NCI-H82 (cell line): ENCODE measurements around the gene NFIA.
A peak's percentile ranks its signal among the peaks of the same experiment; 100 is the strongest.

Source experiments
- DNase-seq: peaks from one replicate; lab custom pipeline; 2025; lab: John Stamatoyannopoulos, UW

The NFIA gene

DNA sequence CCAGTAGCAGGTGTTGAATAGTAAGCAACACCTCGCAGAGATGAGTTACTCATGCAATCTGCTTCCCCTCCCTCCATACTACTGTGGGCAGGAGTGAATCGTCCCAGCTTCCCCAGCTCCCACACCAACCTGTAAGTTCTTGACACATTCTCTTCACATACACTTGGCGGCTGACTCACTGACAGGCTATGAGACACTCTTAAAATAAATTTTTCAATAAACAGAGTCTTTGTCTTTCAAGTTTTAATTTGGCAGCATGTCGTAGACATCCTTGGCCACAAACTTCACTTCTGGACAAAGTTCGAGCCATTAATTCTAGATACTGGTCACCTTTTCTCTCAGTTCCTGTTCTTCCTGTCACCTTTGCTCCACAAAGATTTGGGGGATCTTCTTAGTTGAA lies 351.9 kb downstream of the NFIA start:
- DNase-seq: no peak

DNA sequence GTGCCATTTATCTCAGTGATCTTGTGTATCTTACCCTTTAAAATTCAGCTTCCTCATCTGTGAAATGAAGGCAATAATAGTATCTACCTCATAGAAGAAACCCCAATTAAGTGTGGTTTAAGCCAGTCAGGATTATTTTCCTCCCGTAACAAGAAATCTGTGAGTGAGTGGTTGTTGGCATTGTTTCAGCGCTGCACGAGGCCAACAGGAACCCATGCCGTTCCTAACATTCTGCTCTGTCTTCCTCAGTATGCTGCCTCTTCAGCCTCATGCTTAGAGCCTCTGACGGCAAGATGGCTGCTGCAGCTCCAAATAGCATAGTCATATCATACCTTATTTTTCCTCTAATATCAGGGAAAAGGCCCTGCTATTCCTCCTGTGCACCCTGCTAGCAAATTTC lies 352.9 kb downstream of the NFIA start:
- no peak for DNase-seq

DNA sequence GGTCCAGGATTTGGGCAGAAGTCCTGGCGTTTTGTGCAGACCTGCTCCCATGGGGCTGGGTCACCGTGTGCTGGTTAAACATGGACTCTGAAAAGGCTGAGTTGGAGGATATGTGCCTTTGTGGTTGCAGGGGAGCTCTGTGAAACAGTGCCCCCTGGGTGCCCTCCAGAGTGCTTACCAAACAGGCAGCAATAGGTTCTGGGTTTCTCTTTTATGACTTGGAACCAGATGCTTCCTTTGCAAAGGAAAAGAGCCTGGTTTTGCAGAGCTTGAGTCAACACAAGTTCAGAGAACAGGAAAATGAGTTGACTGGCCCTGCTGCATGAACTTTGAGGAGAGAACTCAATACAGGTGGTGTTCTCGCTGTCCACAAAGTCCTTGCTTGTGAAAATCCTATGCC lies 353.7 kb downstream of the NFIA start:
- DNase-seq: peak; percentile 20

DNA sequence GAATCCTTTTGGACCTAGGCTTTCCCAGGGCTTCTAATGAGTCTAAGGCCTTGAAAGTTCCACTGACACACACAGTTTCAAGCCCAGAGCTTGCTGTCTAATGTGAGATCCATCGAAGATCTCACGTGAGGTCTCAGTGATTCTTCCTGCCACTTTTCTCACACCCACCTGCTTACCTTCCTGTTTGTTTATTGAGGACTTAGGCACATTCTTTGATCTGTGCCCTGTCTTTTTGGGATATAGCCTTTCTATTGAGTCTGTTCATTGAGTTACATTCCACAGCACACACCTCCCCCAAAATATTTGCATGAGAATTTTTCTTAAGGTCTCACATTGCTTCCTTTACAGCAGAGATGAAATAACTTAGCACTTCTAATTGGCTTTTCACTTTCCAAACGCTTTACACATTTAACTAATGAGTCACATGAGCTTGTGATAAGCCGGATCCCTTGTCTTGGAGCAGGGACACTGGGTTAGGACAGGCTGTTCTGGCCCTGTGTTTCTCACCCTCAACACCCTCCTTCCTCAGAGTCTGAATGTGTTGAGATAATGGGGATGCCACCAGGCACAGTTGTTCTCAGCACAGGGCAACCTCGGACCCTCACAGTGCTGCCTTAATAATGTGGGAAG lies 354.2 kb downstream of the NFIA start:
- peak; percentile 51 for DNase-seq

DNA sequence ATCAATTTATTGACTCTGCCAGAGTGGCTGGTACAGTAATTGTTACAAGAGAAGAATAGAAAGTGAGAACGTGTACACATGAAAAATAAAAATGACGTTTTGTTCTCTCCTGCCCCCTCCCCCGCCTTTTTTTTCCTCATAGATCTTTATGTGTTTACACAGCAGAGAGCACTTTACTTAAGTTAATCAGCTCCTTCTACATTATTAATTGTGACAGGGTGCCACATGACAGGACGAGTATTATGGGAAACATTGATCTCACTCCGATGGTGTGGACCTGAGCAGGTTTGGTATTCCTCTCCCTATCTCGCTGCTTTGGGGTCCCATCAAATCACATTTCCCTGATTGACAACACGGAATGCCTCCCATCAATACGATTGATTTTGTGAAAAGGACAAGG lies 356.9 kb downstream of the NFIA start:
- DNase-seq: peak; percentile 34

DNA sequence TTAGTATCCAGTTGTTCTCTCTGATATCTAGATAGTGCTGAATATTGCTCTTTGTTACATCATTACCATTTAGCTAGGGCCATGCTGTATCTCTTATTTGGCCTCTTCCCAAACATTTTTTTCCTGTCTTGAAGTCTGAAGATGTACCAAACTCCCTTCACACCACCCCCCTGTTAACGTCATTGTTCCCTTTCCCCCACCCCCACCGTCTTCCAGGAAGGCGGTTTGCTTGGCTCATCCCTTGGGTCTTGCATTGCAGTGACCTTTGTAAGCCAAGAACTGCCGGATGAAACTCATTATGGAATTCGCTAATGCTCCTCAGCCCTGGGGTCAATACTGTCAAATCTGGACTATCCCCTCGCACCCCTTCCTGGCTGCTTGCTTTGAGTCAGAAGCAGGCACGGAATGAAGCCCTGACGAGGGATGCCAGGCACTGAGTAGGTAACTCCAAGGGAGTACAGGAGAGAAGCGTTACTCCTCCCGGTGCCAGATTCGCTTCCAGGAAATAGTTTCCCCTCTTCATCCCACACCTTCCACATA lies 359.4 kb downstream of the NFIA start:
- DNase-seq: no peak

DNA sequence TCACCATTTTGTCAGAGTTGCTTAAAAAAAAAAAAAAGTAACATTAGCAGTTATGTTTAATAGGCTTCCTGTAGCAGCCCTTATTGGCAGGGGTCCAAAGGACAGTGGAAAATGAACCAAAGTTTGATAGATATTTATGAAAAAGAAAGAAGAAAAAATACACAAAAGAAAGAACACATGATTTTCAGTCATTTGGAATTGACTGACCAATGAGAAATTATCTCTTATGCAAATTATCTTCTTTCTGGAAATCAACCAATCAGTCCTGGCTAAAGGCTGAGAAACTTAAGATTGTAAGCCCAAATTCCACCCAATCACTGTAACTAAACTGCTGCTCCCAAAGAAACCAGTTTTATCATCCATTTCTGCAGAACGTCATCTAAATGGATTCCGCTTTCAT lies 360.2 kb downstream of the NFIA start:
- no peak for DNase-seq

DNA sequence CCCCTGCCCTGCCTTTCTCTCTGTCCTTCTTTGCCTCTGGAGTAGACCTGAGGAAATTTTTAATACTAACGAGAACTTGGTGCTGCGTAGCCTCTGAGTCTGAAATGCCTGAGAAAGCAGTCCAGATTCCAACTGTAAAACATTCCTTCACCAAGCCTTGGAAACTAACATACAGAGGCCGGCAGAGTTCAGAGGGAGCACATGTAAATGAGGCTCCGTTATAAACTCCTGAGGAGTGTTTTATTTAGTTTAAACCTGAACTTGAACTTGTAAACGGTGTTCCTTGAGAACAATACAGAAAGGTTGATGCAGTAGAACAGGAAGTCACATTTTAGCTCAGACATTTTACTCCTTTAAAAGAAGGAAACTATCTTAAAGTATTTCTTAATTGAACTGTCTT lies 361.9 kb downstream of the NFIA start:
- DNase-seq: no peak

DNA sequence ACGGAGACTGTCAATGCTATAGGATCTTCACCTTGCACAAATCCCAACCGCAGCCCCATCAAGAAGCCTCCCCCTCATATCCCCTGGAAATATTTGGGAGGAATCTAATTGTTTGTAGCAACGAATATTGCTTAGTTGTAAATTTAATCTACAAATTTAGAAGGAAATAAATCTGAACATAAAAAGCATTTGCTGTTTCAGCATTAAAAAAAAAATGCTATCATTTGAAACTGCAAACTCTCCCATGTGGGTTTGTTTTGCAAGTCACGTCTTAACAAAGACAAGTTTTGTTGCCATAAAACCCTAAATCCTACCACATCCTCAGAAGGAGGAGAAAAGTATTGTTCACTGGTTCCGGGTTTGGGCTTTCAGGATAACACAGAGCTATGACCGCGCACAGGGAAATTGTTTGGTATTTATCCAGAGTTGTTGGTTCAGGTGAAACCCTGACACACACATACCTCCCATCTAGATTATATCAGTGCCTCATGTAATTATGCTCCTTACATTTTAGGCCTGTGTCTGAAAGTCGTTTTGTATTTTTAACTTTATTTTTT lies 363.0 kb downstream of the NFIA start:
- no peak for DNase-seq

DNA sequence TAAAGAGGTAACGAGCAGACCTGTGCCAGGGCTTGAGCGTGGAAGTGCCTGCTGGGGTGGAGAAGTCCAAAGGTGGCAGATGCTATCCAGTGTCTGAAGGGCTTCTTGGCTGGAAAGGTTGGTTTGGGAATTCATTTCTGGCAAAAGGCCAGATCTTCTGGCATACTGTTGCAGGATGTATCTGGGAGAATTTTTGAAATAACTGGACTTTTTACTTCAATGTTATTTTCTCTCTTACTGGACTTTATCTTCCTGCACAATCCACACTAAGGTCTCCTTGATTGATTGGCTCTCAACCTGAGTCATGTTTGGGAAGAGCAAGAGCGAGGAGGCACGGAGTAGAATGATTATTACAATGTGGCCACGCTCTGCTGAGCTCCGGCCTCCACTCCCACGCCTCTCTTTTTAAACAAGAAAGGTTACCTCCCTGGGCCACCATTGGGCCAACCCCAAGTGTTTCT lies 364.2 kb downstream of the NFIA start:
- DNase-seq: no peak

DNA sequence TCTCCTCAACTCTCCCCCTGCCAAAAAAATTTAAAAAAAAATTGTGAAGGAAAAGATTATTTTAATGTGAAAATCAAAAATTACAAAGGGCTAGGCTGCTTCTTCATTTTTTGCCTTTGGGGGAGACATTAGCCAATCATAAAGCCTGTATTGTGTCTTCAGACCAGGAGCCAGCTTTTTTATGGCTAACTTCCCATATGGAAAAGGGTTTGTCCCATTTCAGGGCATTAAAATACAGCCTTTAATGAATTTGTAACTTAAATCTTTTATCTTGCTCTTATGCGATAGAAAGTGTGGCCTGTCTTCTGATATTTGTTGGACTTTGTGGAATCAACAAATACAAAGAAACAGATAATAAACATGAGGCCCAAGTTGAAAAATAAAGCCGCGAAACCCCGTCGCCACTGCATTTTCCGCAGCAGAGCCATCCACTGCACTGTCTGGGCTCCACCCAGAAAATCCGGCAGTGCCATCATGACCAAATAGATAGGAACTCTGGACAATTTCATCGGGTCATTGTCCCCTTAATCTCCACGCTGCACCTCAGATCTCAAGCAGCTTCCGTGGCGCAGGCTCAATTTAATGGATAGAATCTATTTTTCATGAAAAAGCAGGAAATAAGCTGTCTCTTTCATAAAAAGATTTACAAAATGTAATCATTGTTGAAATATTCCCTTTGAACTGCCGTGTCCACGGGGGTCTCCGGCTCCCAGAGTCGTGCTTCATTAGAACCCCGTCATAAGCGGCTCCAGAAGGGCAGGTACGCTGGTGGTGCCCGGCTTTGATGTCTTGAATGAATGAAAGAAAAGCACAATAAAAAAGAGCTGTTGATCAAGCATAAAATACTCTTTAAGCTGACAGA lies 365.0 kb downstream of the NFIA start:
- DNase-seq: no peak

DNA sequence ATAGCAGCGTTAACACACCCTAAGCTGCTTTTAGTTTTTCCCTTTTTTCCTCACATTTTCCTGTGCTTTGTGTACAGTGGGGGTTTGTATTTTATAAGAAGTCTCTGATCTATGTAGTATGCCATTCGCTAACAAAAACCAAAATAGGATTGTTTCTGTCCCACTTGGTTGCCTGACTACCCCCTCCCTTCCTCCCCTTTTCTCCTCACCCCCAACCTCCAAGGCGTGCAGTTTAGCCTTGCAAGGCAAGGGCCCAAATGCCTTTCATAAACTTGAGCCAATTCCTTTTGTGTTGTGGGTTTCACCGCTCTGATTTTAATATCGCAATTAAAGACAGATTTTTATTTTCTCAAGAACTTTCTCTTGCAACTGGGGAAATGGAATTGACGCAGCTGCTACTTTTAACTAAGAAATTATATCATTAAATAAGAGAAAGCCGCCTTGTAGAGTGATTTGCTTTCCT lies 365.6 kb downstream of the NFIA start:
- no peak for DNase-seq

DNA sequence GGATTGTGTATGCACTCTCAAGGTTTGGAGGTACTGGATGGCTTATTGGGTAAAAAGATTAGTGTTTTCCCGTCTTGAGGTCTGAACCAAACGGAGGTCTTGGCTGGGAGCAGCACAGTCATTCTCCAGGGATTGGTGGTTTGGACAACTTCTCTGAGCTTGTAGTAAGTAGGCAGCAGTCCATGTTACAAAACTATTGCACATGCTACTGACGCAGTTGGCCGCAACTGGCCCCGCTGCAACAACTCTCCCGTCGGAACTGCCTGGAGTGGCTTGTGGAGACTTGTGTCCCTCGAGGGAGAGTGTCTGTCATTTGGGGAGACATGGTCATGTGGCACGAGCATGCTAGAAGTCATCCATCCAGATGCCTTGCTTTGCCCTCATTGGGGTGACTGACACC lies 366.6 kb downstream of the NFIA start:
- DNase-seq: peak; percentile 80

DNA sequence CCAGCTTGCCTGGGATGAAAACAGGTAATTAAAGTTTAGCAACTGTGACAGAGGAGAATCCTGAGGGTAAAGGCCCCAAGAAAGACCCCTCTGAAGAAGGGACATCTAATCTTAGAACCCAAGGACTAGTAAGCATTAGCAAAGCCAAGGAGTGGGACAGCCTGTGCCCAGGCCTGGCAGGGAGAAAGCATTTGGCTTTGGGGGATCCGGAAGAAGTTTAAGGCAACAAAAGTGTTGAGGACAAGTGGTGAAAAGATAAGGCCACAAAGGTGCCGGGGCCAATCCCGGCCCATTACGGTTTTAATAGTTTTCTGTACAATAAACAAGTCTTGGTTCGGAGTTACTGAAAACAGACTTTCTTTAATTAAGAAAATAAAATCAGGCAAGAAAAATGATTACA lies 367.0 kb downstream of the NFIA start:
- DNase-seq: no peak

DNA sequence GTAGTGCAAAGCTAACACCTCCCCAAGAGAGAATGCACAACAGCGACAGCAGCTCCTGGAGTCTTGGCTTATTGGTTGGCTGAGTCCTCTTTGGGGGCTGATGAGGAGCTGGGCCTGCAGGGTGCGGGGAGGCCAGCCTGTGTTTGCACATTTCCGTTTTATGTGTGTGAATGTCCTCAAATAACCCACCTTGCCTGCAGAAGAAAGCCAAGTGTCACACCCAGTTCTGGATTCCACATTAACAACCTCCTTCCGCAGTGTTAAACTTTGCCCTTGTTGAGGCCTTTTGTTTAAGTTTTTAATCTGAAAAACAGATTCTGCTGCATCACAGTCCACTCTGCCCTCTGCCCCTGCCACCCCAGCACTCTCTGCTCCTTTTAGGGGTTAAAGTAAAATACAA lies 368.1 kb downstream of the NFIA start:
- no peak for DNase-seq

DNA sequence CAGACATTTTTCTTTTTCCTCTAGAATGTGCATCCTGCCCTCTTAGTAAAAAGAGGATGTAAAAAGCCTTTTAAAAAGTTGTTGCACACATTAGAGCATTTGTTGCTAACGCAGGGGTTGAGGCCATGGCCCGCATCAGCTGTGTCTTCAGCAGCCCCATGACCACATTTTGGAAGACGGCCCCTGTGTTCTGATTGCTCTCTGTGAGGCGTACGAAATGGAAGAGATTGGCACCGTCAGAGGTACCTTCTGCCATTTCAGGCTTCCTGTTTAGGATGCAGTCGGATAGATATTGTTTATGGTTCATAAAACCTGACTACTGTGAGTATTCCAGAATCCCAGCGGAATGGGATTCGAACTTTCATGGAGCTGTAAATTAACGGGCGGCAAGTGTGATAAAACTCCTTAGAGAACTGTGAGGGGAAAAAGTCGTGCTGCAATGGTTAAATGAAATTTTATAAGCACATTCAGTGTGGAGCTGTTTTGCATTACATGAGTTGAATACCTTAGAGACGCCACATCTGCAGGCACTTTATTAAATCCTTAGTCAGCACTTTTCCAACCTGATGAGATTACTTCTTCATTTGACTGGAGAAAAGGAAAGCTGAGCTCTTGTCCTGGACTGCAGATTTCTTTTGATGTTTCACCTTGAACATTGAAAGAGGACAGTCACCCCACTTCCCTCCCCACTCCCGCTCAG lies 368.7 kb downstream of the NFIA start:
- DNase-seq: peak; percentile 22

DNA sequence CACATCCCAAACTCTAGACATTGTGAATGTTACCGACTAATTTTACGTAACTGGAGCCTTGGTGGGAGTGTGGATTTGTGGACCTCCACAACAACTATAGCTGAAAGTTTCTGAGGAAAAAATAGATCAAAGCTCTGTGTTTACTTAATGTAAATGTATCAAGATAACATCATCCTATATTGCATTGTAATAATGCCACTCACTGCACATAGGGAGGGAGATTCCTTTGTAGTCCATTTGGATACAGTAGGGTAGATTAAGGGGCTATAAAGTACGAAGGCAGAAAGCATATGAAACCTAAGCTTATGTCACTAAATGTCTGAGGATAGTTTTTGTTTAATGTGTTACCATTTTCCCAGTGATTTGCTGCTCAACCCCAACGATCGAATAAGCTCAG lies 369.2 kb downstream of the NFIA start:
- no peak for DNase-seq

DNA sequence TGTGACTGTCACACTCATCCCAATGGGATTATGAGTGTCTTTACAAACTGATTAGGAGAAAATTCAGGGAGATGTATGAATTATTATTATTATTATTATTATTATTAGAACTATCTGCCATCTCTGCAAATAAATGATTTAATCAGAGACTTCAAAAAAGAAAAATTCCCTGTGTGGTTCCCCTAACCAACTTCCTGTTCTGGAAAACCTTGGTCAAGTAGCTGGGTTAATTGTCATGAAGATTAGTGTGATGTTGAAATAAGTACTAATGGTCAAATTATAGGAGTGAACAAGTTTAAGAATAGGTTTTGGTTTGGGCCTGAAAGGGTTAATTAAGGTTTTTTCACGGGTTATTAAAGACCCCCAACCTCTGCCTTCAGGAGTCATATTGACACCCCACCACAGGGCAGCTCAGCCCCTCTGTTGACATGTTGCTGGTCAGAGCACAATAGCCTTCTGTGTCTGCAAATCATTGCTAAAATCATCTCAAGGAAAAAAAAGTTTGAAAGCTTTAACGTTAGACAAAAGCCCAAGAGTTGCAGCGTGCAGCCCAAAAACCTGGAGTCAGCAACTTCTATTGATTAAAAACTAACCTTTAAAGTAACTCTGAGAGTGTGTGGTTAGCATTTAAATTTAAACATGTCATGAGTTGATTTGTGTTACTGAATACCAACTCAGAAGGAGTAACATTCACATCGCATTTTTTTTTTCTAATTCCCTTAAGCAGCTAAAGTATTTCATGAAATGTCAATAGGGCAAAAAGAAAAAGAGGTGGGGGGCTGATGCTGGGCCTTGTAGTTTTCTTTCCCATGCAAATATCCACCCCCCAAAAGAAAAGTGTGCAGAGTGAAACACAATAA lies 370.0 kb downstream of the NFIA start:
- no peak for DNase-seq

DNA sequence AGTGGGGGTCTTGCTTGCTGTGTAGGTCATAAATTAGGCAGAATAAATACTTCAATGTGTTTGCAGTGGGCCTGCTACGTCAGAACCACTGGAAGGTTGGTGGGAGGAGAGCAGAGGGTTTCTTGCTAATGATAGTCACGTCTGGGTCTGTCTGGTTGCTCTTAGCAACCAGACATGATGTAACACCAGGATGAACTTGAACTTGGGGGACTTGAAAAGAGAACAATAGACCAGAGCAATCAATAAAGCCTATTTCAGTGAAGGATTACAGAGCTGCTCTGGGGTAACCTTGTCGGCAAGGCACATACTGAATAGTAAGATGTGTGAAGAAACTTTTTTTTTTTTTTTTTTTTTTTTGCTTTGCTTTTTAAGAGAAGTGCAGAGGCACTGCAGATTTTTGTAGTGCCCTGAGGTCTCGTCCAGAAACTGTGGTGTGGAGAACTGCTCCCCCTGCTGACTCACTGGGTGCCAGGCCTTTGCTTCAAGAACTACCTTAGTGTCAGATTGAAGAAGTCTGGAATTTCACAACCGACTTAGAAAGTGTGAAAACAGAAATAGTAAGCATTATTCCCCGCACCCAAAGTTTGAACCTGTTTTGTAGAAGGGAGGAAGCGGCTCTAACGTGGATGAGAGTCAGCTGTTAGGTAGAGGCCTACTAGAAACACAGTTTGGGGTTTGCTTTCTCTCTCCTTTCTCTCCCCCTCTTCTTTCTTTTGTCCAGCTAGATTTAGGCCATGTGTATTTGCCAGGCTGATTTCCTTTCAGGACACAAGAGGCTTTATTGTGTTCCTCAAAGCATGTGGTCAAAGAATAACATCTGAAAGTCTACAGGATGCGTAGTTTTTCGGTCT lies 371.0 kb downstream of the NFIA start:
- DNase-seq: peak; percentile 93

DNA sequence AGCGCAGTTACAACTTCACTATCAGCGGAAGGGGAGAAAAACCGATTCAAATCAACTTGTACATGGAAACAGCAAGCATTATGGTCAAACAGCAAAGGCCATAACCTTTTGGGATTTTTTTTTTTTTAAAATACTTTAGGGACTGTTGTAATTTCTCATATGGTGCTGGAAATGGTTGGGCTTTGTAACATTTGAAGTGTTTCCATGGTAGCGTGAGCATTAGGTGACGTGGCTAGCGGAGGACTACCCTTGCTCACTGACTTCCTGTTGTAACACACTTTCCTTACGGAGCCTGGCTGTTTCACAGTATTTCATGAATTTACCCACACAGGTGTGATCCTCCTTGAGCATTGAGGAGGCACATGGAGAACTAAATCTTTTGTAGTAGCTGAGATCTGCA lies 373.0 kb downstream of the NFIA start:
- no peak for DNase-seq
